WTC11 (cell line): ENCODE results near the gene CTSE. TPM values are rescaled to one million over a fixed set of nuclear protein-coding genes. Genes with fewer than 3 reads are reported as not detected.

Experiments
- ATAC-seq: fragments of 200-7000 bp; cut with Tn5 transposase; 2 replicates; pipeline ENCODE4 v1.10.0; 2021; ENCODE audit warnings: mild to moderate bottlenecking, moderate library complexity
- CTCF ChIA-PET: fragments of 300-600 bp; sonication (Branson Sonifier 250); formaldehyde crosslinking; loops from one replicate; lab custom pipeline; 2021; ENCODE audit warnings: antibody characterized with exemption; lab: Charles Lee
- POLR2A ChIA-PET: fragments of 350-600 bp; sonication (Branson Sonifier 250); formaldehyde crosslinking; loops from one replicate; lab custom pipeline; 2021; ENCODE audit warnings: antibody characterized with exemption; lab: Charles Lee
- DNase-seq: peaks from one replicate; pipeline ENCODE4 v3.0.0; 2021; ENCODE audit warnings: low spot score
- H3K27ac Mint-ChIP-seq: 2 replicates; pipeline ENCODE4 v1.8.0; 2021; ENCODE audit warnings: mixed read lengths
- H3K27me3 Mint-ChIP-seq: 2 replicates; pipeline ENCODE4 v1.8.0; 2021; ENCODE audit warnings: low read depth, mild to moderate bottlenecking, moderate library complexity, mixed read lengths
- H3K36me3 Mint-ChIP-seq: 2 replicates; pipeline ENCODE4 v1.8.0; 2021; ENCODE audit warnings: mixed read lengths
- H3K4me1 Mint-ChIP-seq: 2 replicates; pipeline ENCODE4 v1.8.0; 2022; ENCODE audit warnings: mixed read lengths
- H3K4me3 Mint-ChIP-seq: 2 replicates; pipeline ENCODE4 v1.8.0; 2021; ENCODE audit warnings: mild to moderate bottlenecking, moderate library complexity, mixed read lengths
- H3K9me3 Mint-ChIP-seq: 2 replicates; pipeline ENCODE4 v1.8.0; 2021; ENCODE audit warnings: mixed read lengths
- ATF2 ChIP-seq: sonication (generic); formaldehyde crosslinking; IDR thresholded peaks from 2 replicates; pipeline ENCODE4 v1.8.1; 2022; ENCODE audit warnings: low read depth, missing genetic modification reagents, borderline replicate concordance
- ATF3 ChIP-seq: sonication (generic); formaldehyde crosslinking; conservative IDR thresholded peaks from 2 replicates; pipeline ENCODE4 v1.8.1; 2022; ENCODE audit warnings: mild to moderate bottlenecking, missing genetic modification reagents
- CTCF ChIP-seq: fragments of 200-600 bp; IDR thresholded peaks from 2 replicates; pipeline ENCODE4 v1.8.0; 2022; ENCODE audit warnings: antibody characterized with exemption
- ESRRA ChIP-seq: sonication (generic); formaldehyde crosslinking; IDR thresholded peaks from 2 replicates; pipeline ENCODE4 v1.8.1; 2022; ENCODE audit warnings: mild to moderate bottlenecking, missing genetic modification reagents, borderline replicate concordance
- GABPB1 ChIP-seq: sonication (generic); formaldehyde crosslinking; IDR thresholded peaks from 2 replicates; pipeline ENCODE4 v1.8.1; 2023; ENCODE audit warnings: mild to moderate bottlenecking, missing genetic modification reagents
- GRHL2 ChIP-seq: fragments of 250-450 bp; sonication (Bioruptor Pico); IDR thresholded peaks from 2 replicates; pipeline ENCODE4 v1.8.0; 2022; ENCODE audit warnings: mild to moderate bottlenecking, moderate library complexity; ENCODE audit not compliant: insufficient replicate concordance, severe bottlenecking
- JUN ChIP-seq: sonication (generic); formaldehyde crosslinking; IDR thresholded peaks from 2 replicates; pipeline ENCODE4 v1.8.0; 2023; ENCODE audit warnings: mild to moderate bottlenecking, missing genetic modification reagents
- NFE2L1 ChIP-seq: sonication (generic); formaldehyde crosslinking; IDR thresholded peaks from 2 replicates; pipeline ENCODE4 v1.8.1; 2023; ENCODE audit warnings: missing genetic modification reagents
- NFYB ChIP-seq: sonication (generic); formaldehyde crosslinking; conservative IDR thresholded peaks from 2 replicates; pipeline ENCODE4 v1.8.0; 2022; ENCODE audit warnings: low read depth, missing genetic modification reagents
- NR3C1 ChIP-seq: sonication (generic); formaldehyde crosslinking; conservative IDR thresholded peaks from 2 replicates; pipeline ENCODE4 v1.8.1; 2023; ENCODE audit warnings: low read depth, mild to moderate bottlenecking, missing genetic modification reagents
- PREB ChIP-seq: sonication (generic); formaldehyde crosslinking; IDR thresholded peaks from 2 replicates; pipeline ENCODE4 v1.8.1; 2022; ENCODE audit warnings: mild to moderate bottlenecking, missing genetic modification reagents, moderate library complexity, borderline replicate concordance
- PRRX2 ChIP-seq: fragments of 250-450 bp; sonication (Bioruptor Pico); IDR thresholded peaks from 2 replicates; pipeline ENCODE4 v1.8.0; 2021; ENCODE audit warnings: mild to moderate bottlenecking
- SMAD3 ChIP-seq: sonication (generic); formaldehyde crosslinking; IDR thresholded peaks from 2 replicates; pipeline ENCODE4 v1.8.0; 2022; ENCODE audit warnings: missing genetic modification reagents, mild to moderate bottlenecking, borderline replicate concordance
- ZBTB21 ChIP-seq: sonication (generic); formaldehyde crosslinking; IDR thresholded peaks from 2 replicates; pipeline ENCODE4 v1.8.1; 2023; ENCODE audit warnings: mild to moderate bottlenecking, missing genetic modification reagents, borderline replicate concordance
- ZNF121 ChIP-seq: sonication (generic); formaldehyde crosslinking; IDR thresholded peaks from 2 replicates; pipeline ENCODE4 v1.8.0; 2023; ENCODE audit warnings: missing genetic modification reagents
- ZNF138 ChIP-seq: sonication (generic); formaldehyde crosslinking; conservative IDR thresholded peaks from 2 replicates; pipeline ENCODE4 v1.8.1; 2022; ENCODE audit warnings: mild to moderate bottlenecking, moderate library complexity, missing genetic modification reagents
- ZNF219 ChIP-seq: sonication (generic); formaldehyde crosslinking; IDR thresholded peaks from 2 replicates; pipeline ENCODE4 v1.8.0; 2023; ENCODE audit warnings: missing genetic modification reagents, mild to moderate bottlenecking, borderline replicate concordance
- ZNF416 ChIP-seq: fragments of 250-450 bp; sonication (Bioruptor Pico); IDR thresholded peaks from 2 replicates; pipeline ENCODE4 v1.9.0; 2021; ENCODE audit warnings: mild to moderate bottlenecking, inconsistent platforms
- ZNF512 ChIP-seq: sonication (generic); formaldehyde crosslinking; IDR thresholded peaks from 2 replicates; pipeline ENCODE4 v1.8.1; 2022; ENCODE audit warnings: missing genetic modification reagents, borderline replicate concordance
- ZNF532 ChIP-seq: fragments of 250-450 bp; sonication (Bioruptor Pico); IDR thresholded peaks from 2 replicates; pipeline ENCODE4 v1.9.0; 2021; ENCODE audit warnings: mild to moderate bottlenecking, borderline replicate concordance
- total RNA-seq: library from RNA; stranded (reverse); gene quantifications from 3 replicates; pipeline ENCODE4 v1.2.3, GENCODE V29; 2021

CTSE gene
- total RNA-seq, 1 experiment from 2014 or later: 0.17 TPM

GRCh38 chr1:206049919-206050600 lies 26.4 kb upstream of the CTSE start:
- TF ChIP-seq CTCF: no peak
- no peak for TF ChIP-seq ZNF138 (CRISPR knock-in tag)
- no peak for TF ChIP-seq NFYB (CRISPR knock-in tag)
- TF ChIP-seq NR3C1 (CRISPR knock-in tag): no peak
- TF ChIP-seq NFE2L1 (CRISPR knock-in tag): no peak
- no peak for TF ChIP-seq SMAD3 (CRISPR knock-in tag)
- TF ChIP-seq ESRRA (CRISPR knock-in tag): no peak
- no peak for TF ChIP-seq ATF2
- no peak for TF ChIP-seq ZNF219 (CRISPR knock-in tag)
- TF ChIP-seq JUN (CRISPR knock-in tag): no peak
- no peak for TF ChIP-seq ZNF532 (CRISPR knock-in tag)
- TF ChIP-seq ZNF121 (CRISPR knock-in tag): no peak
- TF ChIP-seq GRHL2 (CRISPR knock-in tag): no peak
- no peak for TF ChIP-seq PRRX2 (CRISPR knock-in tag)
- no peak for TF ChIP-seq ATF3 (CRISPR knock-in tag)
- TF ChIP-seq PREB (CRISPR knock-in tag): no peak
- no peak overlapping the region for H3K4me3 Mint-ChIP-seq
- no peaks in the 10 kb centered on the region for H3K36me3 Mint-ChIP-seq
- H3K27me3 Mint-ChIP-seq: no peaks in the 10 kb centered on the region; the same call in 1 of the 2 replicates
- H3K27ac Mint-ChIP-seq: no peak overlapping the region
- ChIA-PET POLR2A (no interaction called here), CTCF (no interaction called here)
- DNase-seq (no peak), ATAC-seq (no peak)
- peaks cover 13% of the 10 kb centered on the region for H3K9me3 Mint-ChIP-seq
- H3K4me1 Mint-ChIP-seq: peaks cover 13% of the 10 kb centered on the region

GRCh38 chr1:206049293-206049692 lies 25.6 kb upstream of the CTSE start:
- H3K4me1 Mint-ChIP-seq: peaks cover 13% of the 10 kb centered on the region
- no peak overlapping the region for H3K4me3 Mint-ChIP-seq
- CTCF ChIA-PET: no interaction called here
- H3K9me3 Mint-ChIP-seq: peaks cover 13% of the 10 kb centered on the region
- DNase-seq (no peak), ATAC-seq (no peak)
- H3K27me3 Mint-ChIP-seq: no peaks in the 10 kb centered on the region; the same call in 1 of the 2 replicates
- POLR2A ChIA-PET: no interaction called here
- H3K36me3 Mint-ChIP-seq: no peaks in the 10 kb centered on the region
- no peak overlapping the region for H3K27ac Mint-ChIP-seq
- TF ChIP-seq GABPB1 (CRISPR knock-in tag) (no peak), ZNF416 (no peak), ZNF219 (CRISPR knock-in tag) (no peak), ZNF121 (CRISPR knock-in tag) (no peak), ZNF512 (CRISPR knock-in tag) (no peak), ZBTB21 (CRISPR knock-in tag) (no peak)
